Measurements from ENCODE around the gene NEAT1. TPM values are rescaled to one million over a fixed set of nuclear protein-coding genes. Genes with fewer than 3 reads are reported as not detected.

The NEAT1 gene
- total RNA-seq, 1 donor from 2014 or later, result 114 TPM

DNA sequence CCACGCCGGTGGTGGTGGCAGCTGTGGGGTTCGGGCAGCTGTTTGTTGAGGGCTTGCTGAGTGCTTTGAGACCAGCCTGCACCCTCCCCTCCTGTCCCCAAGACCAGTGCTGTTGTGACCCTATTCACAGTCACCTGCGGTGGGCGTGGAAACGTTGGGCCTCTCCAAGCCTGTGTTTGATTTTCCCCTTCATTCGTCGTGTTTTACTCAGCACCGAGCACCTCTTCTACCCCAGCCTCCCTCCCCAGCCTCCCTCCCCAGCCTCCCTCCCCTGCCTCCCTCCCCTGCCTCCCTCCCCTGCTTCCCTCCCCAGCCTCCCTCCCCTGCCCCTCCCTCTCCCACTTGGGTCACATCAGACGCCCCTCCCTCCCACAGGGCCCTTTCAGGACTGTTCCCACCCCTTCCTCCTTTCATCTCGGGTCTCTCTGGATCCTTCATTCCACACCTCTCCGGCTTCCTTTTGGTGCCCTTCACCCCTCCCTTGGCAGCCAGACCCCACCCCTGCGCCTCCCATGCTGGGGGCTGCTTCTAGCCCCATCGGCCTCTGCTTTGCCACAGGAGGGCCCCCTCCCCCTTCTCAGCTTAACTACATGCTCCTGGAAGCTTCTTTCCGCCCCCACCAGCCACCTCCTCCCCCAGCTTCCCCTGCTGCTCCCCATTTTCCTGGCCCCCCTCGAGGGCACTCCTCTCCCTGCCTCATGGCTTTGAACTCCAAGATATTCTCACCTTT is 21.4 kb upstream of the NEAT1 start:
- H3K4me3 ChIP-seq (ENCODE audit: low read depth, low read length), result no peak overlapping the region
- DNase-seq (ENCODE audit: low read depth), result no peak
- FAIRE-seq, result no peak
- TF ChIP-seq CTCF (IDR thresholded peaks at IDR 0.05; ENCODE audit: insufficient read depth, low read length, severe bottlenecking), result no peak
- H3K36me3 ChIP-seq (ENCODE audit: control insufficient read depth, insufficient read depth, low read length), result peaks cover 41% of the 10 kb centered on the region
- no peaks in the 10 kb centered on the region for H3K27me3 ChIP-seq (ENCODE audit: control insufficient read depth, insufficient read depth, low read length)

DNA sequence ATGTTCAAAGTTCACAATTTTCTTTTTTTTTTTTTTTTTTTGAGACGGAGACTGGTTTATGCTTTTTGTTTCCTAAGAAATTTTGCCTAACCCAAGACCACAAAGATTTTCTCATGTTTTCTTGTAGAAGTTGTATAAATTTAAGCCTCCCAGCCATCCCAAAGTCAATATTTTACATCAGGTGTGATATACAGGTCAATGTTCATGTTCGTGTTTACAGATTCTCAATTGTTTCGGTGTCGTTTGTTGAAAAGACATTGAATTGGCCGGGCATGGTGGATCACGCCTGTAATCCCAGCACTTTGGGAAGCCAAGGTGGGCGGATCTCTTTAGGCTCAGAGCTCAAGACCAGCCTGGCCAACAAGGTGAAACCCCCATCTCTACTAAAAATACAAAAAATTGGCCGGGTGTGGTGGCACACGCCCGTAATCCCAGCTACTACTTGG is 20.8 kb upstream of the NEAT1 start:
- Histone ChIP-seq H3K27me3 (ENCODE audit: control insufficient read depth, insufficient read depth, low read length) (no peaks in the 10 kb centered on the region), H3K4me3 (ENCODE audit: low read depth, low read length) (no peak overlapping the region), H3K36me3 (ENCODE audit: control insufficient read depth, insufficient read depth, low read length) (peaks cover 38% of the 10 kb centered on the region)
- no peak for DNase-seq (ENCODE audit: low read depth)
- FAIRE-seq, result no peak
- TF ChIP-seq CTCF (IDR thresholded peaks at IDR 0.05; ENCODE audit: insufficient read depth, low read length, severe bottlenecking), result no peak

DNA sequence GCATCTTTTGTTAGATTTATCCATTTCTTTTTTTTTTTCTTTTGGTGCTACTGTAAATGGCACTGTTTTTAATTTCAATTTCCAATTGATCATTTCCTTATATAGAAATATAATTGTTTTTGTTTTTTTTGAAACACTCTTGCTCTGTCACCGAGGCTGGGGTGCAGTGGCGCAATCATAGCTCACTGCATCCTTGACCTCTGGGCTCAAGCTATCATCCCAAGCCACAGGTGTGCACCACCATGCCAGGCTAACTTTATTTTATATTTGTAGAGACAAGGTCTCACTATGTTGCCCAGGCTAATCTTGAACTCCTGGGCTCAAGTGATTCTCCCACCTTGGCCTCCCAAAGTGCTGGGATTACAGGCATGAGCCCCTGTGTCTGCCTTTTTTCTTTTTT is 19.8 kb upstream of the NEAT1 start:
- no peak for FAIRE-seq

DNA sequence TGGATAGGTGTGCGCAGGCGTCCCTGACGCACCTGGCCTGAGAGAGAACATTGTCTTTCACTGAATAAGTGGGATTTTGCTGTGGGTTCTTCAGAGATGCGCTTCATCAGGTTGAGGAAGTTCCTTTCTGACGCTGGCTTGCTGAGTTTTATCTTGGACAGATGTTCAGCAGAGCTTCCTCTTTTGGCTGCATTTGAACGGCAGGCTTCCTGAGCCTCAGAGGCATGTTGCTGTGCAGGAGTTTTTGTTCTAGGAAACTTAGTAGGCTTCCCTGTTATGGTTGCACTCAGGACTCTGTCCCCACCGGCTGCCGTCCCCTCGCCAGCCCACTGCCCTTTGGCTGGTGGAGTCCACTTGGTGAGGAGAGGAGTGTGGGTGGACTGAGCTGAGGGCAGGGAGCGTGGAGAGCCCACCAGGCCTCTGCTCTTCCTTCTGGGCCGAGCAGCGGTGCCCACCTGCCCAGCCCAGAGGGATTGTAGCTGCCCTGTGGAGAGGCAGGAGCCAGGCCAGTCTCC is 18.9 kb upstream of the NEAT1 start:
- TF ChIP-seq CTCF (IDR thresholded peaks at IDR 0.05; ENCODE audit: insufficient read depth, low read length, severe bottlenecking), result no peak
- H3K27me3 ChIP-seq (ENCODE audit: control insufficient read depth, insufficient read depth, low read length), result no peaks in the 10 kb centered on the region
- no peak overlapping the region for H3K4me3 ChIP-seq (ENCODE audit: low read depth, low read length)
- DNase-seq (ENCODE audit: low read depth), result no peak
- H3K36me3 ChIP-seq (ENCODE audit: control insufficient read depth, insufficient read depth, low read length), result peaks cover 32% of the 10 kb centered on the region
- FAIRE-seq, result no peak

More for the DNA sequence above, 19.8 kb upstream of the NEAT1 start:
- DNase-seq (ENCODE audit: low read depth), result no peak
- H3K27me3 ChIP-seq (ENCODE audit: control insufficient read depth, insufficient read depth, low read length), result no peaks in the 10 kb centered on the region
- H3K4me3 ChIP-seq (ENCODE audit: low read depth, low read length), result no peak overlapping the region
- TF ChIP-seq CTCF (IDR thresholded peaks at IDR 0.05; ENCODE audit: insufficient read depth, low read length, severe bottlenecking), result no peak
- peaks cover 31% of the 10 kb centered on the region for H3K36me3 ChIP-seq (ENCODE audit: control insufficient read depth, insufficient read depth, low read length)

- no peak for TF ChIP-seq CTCF (IDR thresholded peaks at IDR 0.05; ENCODE audit: insufficient read depth, low read length, severe bottlenecking)
- no peak overlapping the region for H3K4me3 ChIP-seq (ENCODE audit: low read depth, low read length)
- H3K36me3 ChIP-seq (ENCODE audit: control insufficient read depth, insufficient read depth, low read length), result peaks cover 32% of the 10 kb centered on the region
- no peak for FAIRE-seq
- no peak for DNase-seq (ENCODE audit: low read depth)
- no peaks in the 10 kb centered on the region for H3K27me3 ChIP-seq (ENCODE audit: control insufficient read depth, insufficient read depth, low read length)
Measured at GRCh38 chr11:65404210-65404609, 18.4 kb upstream of the NEAT1 start.

All from bronchial epithelial cell (primary cell).